HCT116 (cell line): ENCODE measurements around the gene GKN1. TPM values are rescaled to one million over a fixed set of nuclear protein-coding genes. Genes with fewer than 3 reads are reported as not detected.

ENCODE experiments used
- ATAC-seq: fragments of 200-7000 bp; cut with Tn5 transposase; 2 replicates; pipeline ENCODE4 v1.9.1; 2020; ENCODE audit warnings: mild to moderate bottlenecking, moderate library complexity
- BruUV-seq: library from RNA; stranded (reverse); fragments of 400-500 nt; replicated peaks from 2 replicates; lab custom pipeline; 2021; lab: Mats Ljungman, UMichigan
- CTCF ChIA-PET: fragments of 300-600 bp; sonication (Branson Sonifier 250); formaldehyde crosslinking; loops from one replicate; lab custom pipeline; 2021; ENCODE audit warnings: antibody characterized with exemption; lab: Charles Lee
- POLR2A ChIA-PET: fragments of 300-600, 350-600 bp; sonication (Branson Sonifier 250); formaldehyde crosslinking; loops from one replicate; lab custom pipeline; 2021; ENCODE audit warnings: antibody characterized with exemption; lab: Charles Lee
- RAD21 ChIA-PET, 2 experiments: fragments of 300-600 bp; sonication (Branson Sonifier 250); formaldehyde crosslinking; loops; one replicate each; lab custom pipeline; 2023; ENCODE audit warnings: low total read pairs in 2 of 2; ENCODE audit not compliant: uncharacterized antibody in 2 of 2, unreplicated experiment in 2 of 2, low non-redundant PET in 1 of 2; lab: Charles Lee
- DNase-seq: peaks from one replicate; pipeline ENCODE4 v3.0.0-alpha.2; 2010; ENCODE audit warnings: low read depth, low spot score
- H2AFZ ChIP-seq: fragments of 200-600 bp; shearing (Covaris generic), sonication (generic); 2 replicates; pipeline ENCODE4 v1.6.1; 2017; ENCODE audit warnings: low read depth, mixed run types, mixed read lengths, antibody characterized with exemption, low read length; ENCODE audit not compliant: poor library complexity, severe bottlenecking
- H3K27ac ChIP-seq: 2 replicates; pipeline ENCODE4 v1.5.1; 2012; ENCODE audit warnings: low read depth, low read length
- H3K27me3 ChIP-seq: fragments of 200-600 bp; sonication (generic); 2 replicates; pipeline ENCODE4 v1.6.1; 2016; ENCODE audit warnings: mixed run types, low read length, mixed read lengths; ENCODE audit not compliant: insufficient read depth
- H3K36me3 ChIP-seq, 2 experiments: fragments of 200-500 bp in 1 of 2; fragments of 200-600 bp in 1 of 2; sonication (Bioruptor generic) in 1 of 2; sonication (generic) in 1 of 2; 2 replicates each; pipeline versions ENCODE4 v1.5.1 to v1.6.1; 2014 to 2016; ENCODE audit warnings: low read length in 2 of 2, inconsistent platforms in 1 of 2, mixed read lengths in 1 of 2, mixed run types in 1 of 2; ENCODE audit not compliant: insufficient read depth in 2 of 2, control insufficient read depth in 1 of 2
- H3K4me1 ChIP-seq, 2 experiments: fragments of 200-600 bp in 1 of 2; sonication (generic) in 1 of 2; 2 replicates each; pipeline versions ENCODE4 v1.5.1 to v1.6.1; 2012 to 2017; ENCODE audit warnings: low read length in 2 of 2, inconsistent platforms in 1 of 2, mild to moderate bottlenecking in 1 of 2, mixed read lengths in 1 of 2, mixed run types in 1 of 2, moderate library complexity in 1 of 2; ENCODE audit not compliant: insufficient read depth in 2 of 2, control insufficient read depth in 1 of 2
- H3K4me2 ChIP-seq: fragments of 200-600 bp; sonication (generic); 2 replicates; pipeline ENCODE4 v1.6.1; 2017; ENCODE audit warnings: mixed run types, low read length, mixed read lengths
- H3K4me3 ChIP-seq, 2 experiments: fragments of 200-600 bp in 1 of 2; sonication (generic) in 1 of 2; replicated peaks in 1 of 2; 2 replicates each; pipeline ENCODE4 v1.5.1; 2011 to 2016; ENCODE audit warnings: low read length in 2 of 2, control low read depth in 1 of 2, low read depth in 1 of 2, mild to moderate bottlenecking in 1 of 2, mixed read lengths in 1 of 2, mixed run types in 1 of 2
- H3K79me2 ChIP-seq: fragments of 200-600 bp; sonication (generic); 2 replicates; pipeline ENCODE4 v1.6.1; 2017; ENCODE audit warnings: mild to moderate bottlenecking, mixed run types, low read length, moderate library complexity, mixed read lengths; ENCODE audit not compliant: insufficient read depth
- H3K9ac ChIP-seq: fragments of 200-600 bp; sonication (generic); 2 replicates; pipeline ENCODE4 v1.6.1; 2016; ENCODE audit warnings: low read length, mixed read lengths
- H3K9me2 ChIP-seq: fragments of 200-600 bp; sonication (generic), shearing (Covaris generic); 2 replicates; pipeline ENCODE4 v1.6.1; 2017; ENCODE audit warnings: mixed run types, mild to moderate bottlenecking, moderate library complexity; ENCODE audit not compliant: insufficient read depth
- H3K9me3 ChIP-seq, 2 experiments: fragments of 200-500 bp in 1 of 2; fragments of 200-600 bp in 1 of 2; sonication (Bioruptor generic) in 1 of 2; sonication (generic) in 1 of 2; 2 replicates each; pipeline ENCODE4 v1.6.1; 2014 to 2017; ENCODE audit warnings: low read length in 2 of 2, mixed read lengths in 2 of 2, inconsistent platforms in 1 of 2, low read depth in 1 of 2, mild to moderate bottlenecking in 1 of 2, mixed run types in 1 of 2, moderate library complexity in 1 of 2; ENCODE audit not compliant: control insufficient read depth in 1 of 2, insufficient read depth in 1 of 2
- H4K20me1 ChIP-seq: fragments of 200-600 bp; sonication (generic), shearing (Covaris generic); 2 replicates; pipeline ENCODE4 v1.6.1; 2017; ENCODE audit warnings: mixed run types, mild to moderate bottlenecking, moderate library complexity; ENCODE audit not compliant: insufficient read depth
- CEBPB ChIP-seq: IDR thresholded peaks from 2 replicates; pipeline ENCODE4 v1.6.1; 2012; ENCODE audit warnings: low read depth
- FOSL1 ChIP-seq: IDR thresholded peaks from 2 replicates; pipeline ENCODE4 v1.6.1; 2012; ENCODE audit warnings: low read depth
- POLR2A ChIP-seq: IDR thresholded peaks from 2 replicates; pipeline ENCODE4 v1.7.0; 2011; ENCODE audit warnings: borderline replicate concordance; ENCODE audit not compliant: insufficient read depth, insufficient read length; ENCODE audit errors: extremely low read depth
- POLR2AphosphoS5 ChIP-seq: IDR thresholded peaks from 2 replicates; pipeline ENCODE4 v1.6.1; 2011; ENCODE audit warnings: mild to moderate bottlenecking, low read depth, low read length, moderate library complexity
- SIN3A ChIP-seq: IDR thresholded peaks from 2 replicates; pipeline ENCODE4 v1.6.1; 2012; ENCODE audit warnings: low read depth
- ZNF274 ChIP-seq: fragments of 200-500 bp; sonication (Bioruptor generic); IDR thresholded peaks from 2 replicates; pipeline ENCODE4 v1.6.1; 2014; ENCODE audit warnings: mild to moderate bottlenecking, low read depth, low read length, inconsistent platforms
- intact Hi-C: fragments of 100-400 bp; cut with micrococcal nuclease; formaldehyde crosslinking; loops from 2 replicates; pipeline ENCODE4 v1.10.0; 2022
- total RNA-seq: library from RNA; stranded (reverse); gene quantifications from one replicate; pipeline ENCODE4 v1.2.1, GENCODE V29; 2021; ENCODE audit not compliant: unreplicated experiment
- TF ChIP-seq, protein P1 (sequence below): IDR thresholded peaks from 2 replicates; pipeline ENCODE4 v1.6.1; 2012
- TF ChIP-seq, protein P2 (sequence below): IDR thresholded peaks from 2 replicates; pipeline ENCODE4 v1.6.1; 2012

The GKN1 gene
- total RNA-seq, 1 experiment from 2014 or later = not detected

DNA sequence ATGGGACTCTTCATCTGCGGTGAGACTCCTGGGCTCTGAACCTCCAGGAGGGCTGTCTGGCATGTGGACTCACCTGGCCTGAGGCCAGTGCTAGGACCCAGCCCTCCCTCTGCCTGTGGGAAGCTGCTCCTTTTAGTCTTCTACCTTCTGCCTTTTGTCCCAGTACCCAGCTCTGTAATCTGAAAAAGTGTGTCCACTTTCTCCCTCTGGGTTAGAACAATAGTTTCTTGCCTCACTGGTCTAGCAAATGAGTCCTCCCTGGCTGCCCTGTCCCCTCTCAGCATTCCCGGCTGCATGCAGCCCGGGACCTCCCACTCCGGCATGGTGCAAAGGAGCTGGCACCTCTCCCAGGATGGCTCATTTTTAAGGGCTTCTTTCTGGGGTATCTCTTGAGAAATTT, 47.6 kb upstream of the GKN1 start:
- no peak for TF ChIP-seq CEBPB
- BruUV-seq = no TSS peak
- no peak for ATAC-seq
- Histone ChIP-seq H3K9ac (no peak overlapping the region), H2AFZ (no peak overlapping the region), H4K20me1 (no peaks in the 10 kb centered on the region), H3K4me1 (no peaks in the 10 kb centered on the region; a peak in 1 of 4 replicates), H3K79me2 (no peaks in the 10 kb centered on the region), H3K9me3 (no peaks in the 10 kb centered on the region), H3K4me2 (no peak overlapping the region), H3K27ac (no peak overlapping the region), H3K27me3 (no peaks in the 10 kb centered on the region), H3K4me3 (no peak overlapping the region), H3K36me3 (no peaks in the 10 kb centered on the region), H3K9me2 (no peaks in the 10 kb centered on the region)
- DNase-seq = no peak
- ChIA-PET RAD21 (no interaction called here), POLR2A (no interaction called here), CTCF (interaction anchor here (1.2 to 4.1 kb wide), 3 partner anchors 17 to 463 kb away, joined by 3 to 81 read pairs (median 45); no protein-coding TSS in a partner anchor)
- intact Hi-C loops = loop anchor here (5.0 kb wide), 1 partner anchor 89 kb away; no protein-coding TSS in a partner anchor

DNA sequence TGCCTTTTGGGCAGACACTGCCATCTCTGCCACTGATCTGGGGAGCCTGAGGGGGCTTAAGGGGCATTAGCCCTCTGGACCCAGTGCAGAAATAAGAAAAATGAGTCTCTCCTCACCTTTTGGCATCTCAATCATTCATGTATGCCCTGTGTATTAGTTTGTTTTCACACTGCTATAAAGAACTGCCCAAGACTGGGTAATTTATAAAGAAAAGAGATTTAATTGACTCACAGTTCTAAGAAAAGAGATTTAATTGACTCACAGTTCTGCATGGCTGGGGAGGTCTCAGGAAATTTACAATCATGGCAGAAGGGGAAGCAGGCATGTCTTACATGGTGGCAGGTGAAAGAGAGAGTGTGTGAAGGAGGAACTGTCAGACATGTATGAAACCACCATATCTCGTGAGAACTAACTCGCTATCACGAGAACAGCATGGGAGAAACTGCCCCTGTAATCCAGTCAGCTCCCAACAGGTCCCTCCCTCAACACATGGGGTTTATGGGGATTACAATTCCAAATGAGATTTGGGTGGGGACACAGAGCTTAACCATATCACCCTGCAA, 43.2 kb upstream of the GKN1 start:
- no peaks in the 10 kb centered on the region for H3K9me2 ChIP-seq
- H3K27me3 ChIP-seq = no peaks in the 10 kb centered on the region
- H3K36me3 ChIP-seq = no peaks in the 10 kb centered on the region
- no peak overlapping the region for H2AFZ ChIP-seq
- H3K9ac ChIP-seq = no peak overlapping the region
- no peaks in the 10 kb centered on the region for H3K79me2 ChIP-seq
- intact Hi-C loops = no loop called here
- BruUV-seq = no TSS peak
- POLR2A ChIA-PET = no interaction called here
- H3K27ac ChIP-seq = no peak overlapping the region
- H3K4me2 ChIP-seq = no peak overlapping the region
- H3K9me3 ChIP-seq = no peaks in the 10 kb centered on the region
- H3K4me1 ChIP-seq = no peaks in the 10 kb centered on the region
- H4K20me1 ChIP-seq = no peaks in the 10 kb centered on the region
- DNase-seq (no peak), ATAC-seq (no peak)
- RAD21 ChIA-PET = no interaction called here
- TF ChIP-seq POLR2AphosphoS5 (no peak), POLR2A (no peak), FOSL1 (no peak), CEBPB (no peak), ZNF274 (no peak), SIN3A (no peak)
- TF ChIP-seq, protein P1, sequence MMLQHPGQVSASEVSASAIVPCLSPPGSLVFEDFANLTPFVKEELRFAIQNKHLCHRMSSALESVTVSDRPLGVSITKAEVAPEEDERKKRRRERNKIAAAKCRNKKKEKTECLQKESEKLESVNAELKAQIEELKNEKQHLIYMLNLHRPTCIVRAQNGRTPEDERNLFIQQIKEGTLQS = no peak
- TF ChIP-seq, protein P2, sequence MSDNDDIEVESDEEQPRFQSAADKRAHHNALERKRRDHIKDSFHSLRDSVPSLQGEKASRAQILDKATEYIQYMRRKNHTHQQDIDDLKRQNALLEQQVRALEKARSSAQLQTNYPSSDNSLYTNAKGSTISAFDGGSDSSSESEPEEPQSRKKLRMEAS = no peak
- CTCF ChIA-PET = no interaction called here
- H3K4me3 ChIP-seq = no peak overlapping the region
